Esophagus squamous epithelium (tissue), 5 donors: ENCODE measurements around the gene THADA. TPM values are rescaled to one million over a fixed set of nuclear protein-coding genes. Genes with fewer than 3 reads are reported as not detected.

Experiments
- DNase-seq: peaks from one replicate; lab custom pipeline; 2025; lab: John Stamatoyannopoulos, UW
- H3K27ac ChIP-seq, 4 donors: fragments of 200-600 bp; sonication (generic); one replicate each; pipeline ENCODE4 v1.5.1; 2016 to 2019; ENCODE audit warnings: mild to moderate bottlenecking in 1 of 4
- H3K27me3 ChIP-seq, 4 donors: fragments of 200-600 bp; sonication (generic); 1 replicate in 3 of 4; 2 replicates in 1 of 4; pipeline versions ENCODE4 v1.5.1 to v1.6.0; 2017 to 2021; ENCODE audit warnings: antibody characterized with exemption in 1 of 4
- H3K36me3 ChIP-seq, 3 donors: fragments of 200-600 bp; sonication (generic); one replicate each; pipeline ENCODE4 v1.5.1; 2016 to 2019
- H3K4me1 ChIP-seq, 3 donors: fragments of 200-600 bp; sonication (generic); one replicate each; pipeline ENCODE4 v1.5.1; 2017 to 2019
- H3K4me3 ChIP-seq, 4 donors: fragments of 200-600 bp; sonication (generic); 1 replicate in 3 of 4; 2 replicates in 1 of 4; pipeline ENCODE4 v1.5.1; 2016 to 2019; ENCODE audit warnings: mild to moderate bottlenecking in 2 of 4, moderate library complexity in 1 of 4
- H3K9me3 ChIP-seq, 3 donors: fragments of 200-600 bp; sonication (generic); one replicate each; pipeline ENCODE4 v1.5.1; 2016 to 2019
- POLR2A ChIP-seq, 4 donors: fragments of 450-650 bp; IDR thresholded peaks; one replicate each; pipeline ENCODE4 v1.6.1; 2017; ENCODE audit warnings: antibody characterized with exemption in 4 of 4, mild to moderate bottlenecking in 4 of 4, moderate library complexity in 3 of 4
- WGBS, 2 donors: methylation state at CpG; one replicate each; pipeline ENCODE4 v1.1.5; 2018; 5-methylcytosine and 5-hydroxymethylcytosine counted together
- intact Hi-C: fragments of 100-400 bp; cut with DNase I; formaldehyde crosslinking; loops from one replicate; pipeline ENCODE4 v1.15.0; 2022
- total RNA-seq, 4 donors: library from RNA; depleted of rRNA; stranded (reverse); fragments of >200 nt; gene quantifications; one replicate each; pipeline ENCODE4 v1.1.0, GENCODE V29; 2016
- TF ChIP-seq, protein P1 (sequence below), 6 experiments: fragments of 450-650 bp in 4 of 6; fragments of 200-600 bp in 2 of 6; sonication (generic) in 2 of 6; IDR thresholded peaks; one replicate each; pipeline ENCODE4 v1.5.1; 2016 to 2019; ENCODE audit warnings: antibody characterized with exemption in 6 of 6, mild to moderate bottlenecking in 4 of 6, moderate library complexity in 4 of 6
- donor health status: DM: yes; HTN: yes; CAD: no.

The THADA gene
- total RNA-seq, 4 donors from 2014 or later: 14.0 to 32.2 (median 21.0) TPM

DNA sequence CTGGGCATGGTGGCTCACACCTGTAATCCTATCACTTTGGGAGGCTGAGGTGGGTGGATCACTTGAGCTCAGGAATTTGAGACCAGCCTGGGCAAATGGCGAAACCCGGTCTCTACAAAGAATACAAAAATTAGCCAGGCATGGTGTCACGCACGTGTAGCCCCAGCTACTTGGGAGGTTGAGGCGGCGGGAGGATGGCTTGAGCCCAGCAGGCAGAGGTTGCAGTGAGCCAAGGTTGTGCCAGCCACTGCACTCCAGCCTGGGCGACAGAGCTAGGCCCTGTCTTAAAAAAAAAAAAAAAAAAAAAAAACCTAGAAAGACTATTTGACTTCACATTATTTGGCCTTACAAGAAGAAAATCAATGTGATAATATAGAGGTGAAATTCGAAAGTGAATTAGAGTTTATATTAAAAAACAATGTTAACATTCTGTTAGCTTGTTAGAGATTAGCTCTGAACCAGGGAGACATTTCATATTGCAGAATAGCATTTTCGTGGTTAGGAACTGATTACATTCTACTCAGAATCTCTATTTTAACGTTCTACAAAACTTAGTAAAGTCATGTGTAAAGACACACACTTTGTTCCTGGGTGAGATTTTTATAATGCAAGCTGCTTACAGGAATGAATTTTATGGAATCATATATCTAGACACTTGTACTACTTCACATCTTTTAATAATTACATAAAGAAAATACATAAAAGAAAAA lies 120.5 kb downstream of the THADA start:
- Histone ChIP-seq H3K4me3 (no peak overlapping the region), H3K36me3 (peaks cover 0 to 13% (median 0%) of the 10 kb centered on the region in 3 donors), H3K9me3 (no peaks in the 10 kb centered on the region), H3K27ac (no peak overlapping the region), H3K27me3 (no peaks in the 10 kb centered on the region), H3K4me1 (peaks cover 0 to 29% (median 9%) of the 10 kb centered on the region in 3 donors)
- WGBS, 2 donors: 85 to 93% methylated on average over 10 of the region's 10 CpGs
- TF ChIP-seq, protein P1, sequence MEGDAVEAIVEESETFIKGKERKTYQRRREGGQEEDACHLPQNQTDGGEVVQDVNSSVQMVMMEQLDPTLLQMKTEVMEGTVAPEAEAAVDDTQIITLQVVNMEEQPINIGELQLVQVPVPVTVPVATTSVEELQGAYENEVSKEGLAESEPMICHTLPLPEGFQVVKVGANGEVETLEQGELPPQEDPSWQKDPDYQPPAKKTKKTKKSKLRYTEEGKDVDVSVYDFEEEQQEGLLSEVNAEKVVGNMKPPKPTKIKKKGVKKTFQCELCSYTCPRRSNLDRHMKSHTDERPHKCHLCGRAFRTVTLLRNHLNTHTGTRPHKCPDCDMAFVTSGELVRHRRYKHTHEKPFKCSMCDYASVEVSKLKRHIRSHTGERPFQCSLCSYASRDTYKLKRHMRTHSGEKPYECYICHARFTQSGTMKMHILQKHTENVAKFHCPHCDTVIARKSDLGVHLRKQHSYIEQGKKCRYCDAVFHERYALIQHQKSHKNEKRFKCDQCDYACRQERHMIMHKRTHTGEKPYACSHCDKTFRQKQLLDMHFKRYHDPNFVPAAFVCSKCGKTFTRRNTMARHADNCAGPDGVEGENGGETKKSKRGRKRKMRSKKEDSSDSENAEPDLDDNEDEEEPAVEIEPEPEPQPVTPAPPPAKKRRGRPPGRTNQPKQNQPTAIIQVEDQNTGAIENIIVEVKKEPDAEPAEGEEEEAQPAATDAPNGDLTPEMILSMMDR (IDR thresholded peaks at IDR 0.05): no peak
- TF ChIP-seq POLR2A (IDR thresholded peaks at IDR 0.05): no peak
- intact Hi-C loops: no loop called here
- DNase-seq: no peak

DNA sequence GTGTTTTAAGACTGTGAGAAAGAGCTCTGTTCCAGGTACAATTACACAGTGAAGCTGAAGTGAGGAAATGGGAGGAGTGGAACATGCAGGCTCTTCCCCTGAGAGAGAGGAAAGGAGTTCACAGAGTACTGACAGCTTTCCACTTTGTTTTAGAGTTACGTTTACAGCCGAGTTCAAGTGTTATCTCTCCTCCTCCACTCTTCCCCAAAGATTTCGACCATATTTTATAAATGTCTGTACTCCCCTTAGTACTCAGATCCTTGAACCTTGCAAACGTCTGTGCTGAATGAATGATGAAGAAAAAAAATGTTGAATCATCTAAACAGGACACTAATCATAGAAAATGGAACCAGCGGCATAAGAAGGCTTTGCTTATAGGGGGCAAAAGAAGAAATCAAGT lies 121.6 kb downstream of the THADA start:
- TF ChIP-seq POLR2A (IDR thresholded peaks at IDR 0.05): no peak
- TF ChIP-seq, protein P1 (IDR thresholded peaks at IDR 0.05): no peak
- intact Hi-C loops: no loop called here
- DNase-seq: no peak
- Histone ChIP-seq H3K27ac (no peak overlapping the region), H3K36me3 (peaks cover 0 to 13% (median 0%) of the 10 kb centered on the region in 3 donors), H3K4me3 (no peak overlapping the region), H3K4me1 (peaks cover 3 to 29% (median 8%) of the 10 kb centered on the region in 3 donors), H3K9me3 (no peaks in the 10 kb centered on the region), H3K27me3 (no peaks in the 10 kb centered on the region)
- 80 to 85% methylated on average over 5 of the region's 5 CpGs for WGBS, 2 donors

DNA sequence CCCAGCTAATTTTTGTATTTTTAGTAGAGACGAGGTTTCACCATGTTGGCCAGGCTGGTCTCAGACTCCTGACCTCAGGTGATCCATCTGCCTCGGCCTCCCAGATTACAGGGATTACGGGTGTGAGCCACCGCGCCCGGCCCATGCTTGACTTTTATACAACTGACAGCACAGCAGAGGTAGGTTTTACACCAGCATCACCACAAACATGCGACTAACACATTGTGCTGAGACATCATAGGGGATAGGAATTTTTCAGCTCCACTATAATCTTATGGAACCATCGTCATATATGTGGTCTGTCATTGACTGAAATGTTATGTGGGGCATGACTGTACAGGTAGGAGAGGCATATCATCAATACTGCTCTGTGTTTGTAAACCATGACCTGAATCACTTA lies 122.1 kb downstream of the THADA start:
- no peak for TF ChIP-seq POLR2A (IDR thresholded peaks at IDR 0.05)
- TF ChIP-seq, protein P1 (IDR thresholded peaks at IDR 0.05): no peak
- H3K27ac ChIP-seq: no peak overlapping the region
- H3K36me3 ChIP-seq: peaks cover 0 to 13% (median 0%) of the 10 kb centered on the region in 3 donors
- 85 to 94% methylated on average over 8 of the region's 8 CpGs for WGBS, 2 donors
- intact Hi-C loops: no loop called here
- no peak overlapping the region for H3K4me3 ChIP-seq
- H3K4me1 ChIP-seq: peaks cover 8 to 30% (median 10%) of the 10 kb centered on the region in 3 donors
- H3K9me3 ChIP-seq: no peaks in the 10 kb centered on the region
- no peaks in the 10 kb centered on the region for H3K27me3 ChIP-seq
- DNase-seq: no peak

DNA sequence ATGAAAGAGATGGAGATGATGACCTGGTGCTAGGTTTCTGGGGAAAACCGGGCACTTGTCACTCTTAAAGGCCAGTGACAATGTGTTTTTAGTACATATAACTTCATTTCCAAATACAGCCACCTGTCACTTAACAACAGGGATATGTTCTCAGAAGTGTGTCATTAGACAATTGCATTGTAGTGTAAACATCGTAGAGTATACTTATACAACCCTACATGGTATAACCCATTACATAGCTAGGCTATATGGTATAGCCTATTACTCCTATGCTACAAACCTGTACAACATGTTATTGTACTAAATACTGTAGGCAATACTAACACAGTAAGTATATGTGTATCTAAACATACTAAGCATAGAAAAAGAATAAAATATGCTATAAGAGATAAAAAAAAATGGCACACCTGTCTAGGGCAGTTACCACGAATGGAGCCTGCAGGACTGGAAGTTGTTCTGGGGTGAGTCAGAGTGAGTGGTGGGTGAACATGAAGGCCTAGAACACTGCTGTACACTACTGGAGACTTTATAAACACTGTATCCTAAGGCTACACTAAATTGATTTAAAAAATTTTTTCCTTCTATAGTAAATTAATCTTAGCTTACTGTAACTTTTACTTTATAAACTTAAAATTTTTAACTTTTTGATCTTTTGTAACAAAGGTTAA lies 123.2 kb downstream of the THADA start:
- peaks cover 7 to 30% (median 14%) of the 10 kb centered on the region in 3 donors for H3K4me1 ChIP-seq
- no peak overlapping the region for H3K27ac ChIP-seq
- no peaks in the 10 kb centered on the region for H3K27me3 ChIP-seq
- H3K36me3 ChIP-seq: peaks cover 0 to 13% (median 0%) of the 10 kb centered on the region in 3 donors
- 79 to 88% methylated on average over 3 of the region's 3 CpGs for WGBS, 2 donors
- H3K4me3 ChIP-seq: no peak overlapping the region
- H3K9me3 ChIP-seq: no peaks in the 10 kb centered on the region
- no peak for DNase-seq
- intact Hi-C loops: no loop called here
- TF ChIP-seq POLR2A (IDR thresholded peaks at IDR 0.05): no peak
- TF ChIP-seq, protein P1 (IDR thresholded peaks at IDR 0.05): no peak

DNA sequence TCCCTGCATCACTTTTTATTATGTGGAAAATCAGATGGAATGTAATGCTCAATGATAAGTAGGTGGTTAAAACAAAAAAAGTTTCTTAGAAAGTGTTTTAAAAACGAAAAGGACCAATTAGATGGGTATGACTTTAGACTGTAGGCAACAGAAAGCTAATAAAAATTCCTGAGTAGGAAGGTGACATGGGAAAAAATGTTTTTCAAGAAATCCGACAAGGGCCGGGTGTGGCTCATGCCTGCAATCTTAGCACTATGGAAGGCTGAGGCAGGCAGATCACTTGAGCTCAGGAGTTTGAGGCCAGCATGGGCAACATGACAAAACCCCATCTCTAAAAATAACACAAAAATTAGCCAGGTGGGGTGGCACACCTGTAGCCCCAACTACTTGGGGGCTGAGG lies 126.1 kb downstream of the THADA start:
- intact Hi-C loops: no loop called here
- WGBS, 2 donors: 72 to 80% methylated on average over 3 of the region's 3 CpGs
- DNase-seq: no peak

More for the DNA sequence above, 126.1 kb downstream of the THADA start:
- no peak overlapping the region for H3K4me3 ChIP-seq
- no peak overlapping the region for H3K27ac ChIP-seq
- H3K9me3 ChIP-seq: no peaks in the 10 kb centered on the region
- TF ChIP-seq, protein P1 (IDR thresholded peaks at IDR 0.05): no peak
- no peak for TF ChIP-seq POLR2A (IDR thresholded peaks at IDR 0.05)
- H3K27me3 ChIP-seq: no peaks in the 10 kb centered on the region
- peaks cover 11 to 43% (median 14%) of the 10 kb centered on the region in 3 donors for H3K4me1 ChIP-seq
- peaks cover 0 to 13% (median 0%) of the 10 kb centered on the region in 3 donors for H3K36me3 ChIP-seq
